SK-N-SH treated with all-trans-retinoic acid at 6 μM for 48 hours (cell line): ENCODE data around the gene PRKG1.
"Not testable (repeated sequence)": the region's sequence is repeated elsewhere in the genome, so short reads cannot be mapped to it uniquely, and the experiment has no call there.

Experiments
- ATAC-seq: fragments of 200-7000 bp; cut with Tn5 transposase; 3 replicates; pipeline ENCODE4 v1.9.1; 2020; ENCODE audit warnings: mild to moderate bottlenecking, moderate library complexity
- ARNTL ChIP-seq: fragments of 450-650 bp; formaldehyde crosslinking; IDR thresholded peaks from 2 replicates; pipeline ENCODE4 v1.5.0; 2020; ENCODE audit warnings: low read depth, mild to moderate bottlenecking, moderate library complexity, borderline replicate concordance
- BACH2 ChIP-seq: fragments of 250-450 bp; sonication (Bioruptor Pico); IDR thresholded peaks from 2 replicates; pipeline ENCODE4 v1.9.0; 2021; ENCODE audit warnings: mild to moderate bottlenecking, borderline replicate concordance
- CSDC2 ChIP-seq: fragments of 250-450 bp; sonication (Bioruptor Pico); IDR thresholded peaks from 2 replicates; pipeline ENCODE4 v1.5.0; 2020; ENCODE audit warnings: mild to moderate bottlenecking, moderate library complexity
- CSRNP3 ChIP-seq: fragments of 250-450 bp; sonication (Bioruptor Pico); IDR thresholded peaks from 2 replicates; pipeline ENCODE4 v1.5.1; 2021; ENCODE audit warnings: mild to moderate bottlenecking, moderate library complexity
- ESRRG ChIP-seq: fragments of 250-450 bp; sonication (Bioruptor Pico); IDR thresholded peaks from 2 replicates; pipeline ENCODE4 v1.6.1; 2021; ENCODE audit warnings: mild to moderate bottlenecking
- ISL1 ChIP-seq: fragments of 250-450 bp; sonication (Bioruptor Pico); IDR thresholded peaks from 2 replicates; pipeline ENCODE4 v2.1.2; 2022; ENCODE audit warnings: mild to moderate bottlenecking, moderate library complexity
- OSR1 ChIP-seq: fragments of 250-450 bp; sonication (Bioruptor Pico); IDR thresholded peaks from 2 replicates; pipeline ENCODE4 v1.8.0; 2022; ENCODE audit warnings: moderate library complexity, mild to moderate bottlenecking, inconsistent platforms
- PATZ1 ChIP-seq: fragments of 250-450 bp; sonication (Bioruptor Pico); IDR thresholded peaks from 2 replicates; pipeline ENCODE4 v1.8.0; 2020; ENCODE audit warnings: mild to moderate bottlenecking, moderate library complexity, borderline replicate concordance
- POU6F1 ChIP-seq: fragments of 250-450 bp; sonication (Bioruptor Pico); IDR thresholded peaks from 2 replicates; pipeline ENCODE4 v1.8.0; 2021; ENCODE audit warnings: low read depth, mild to moderate bottlenecking, moderate library complexity, borderline replicate concordance
- RARB ChIP-seq: fragments of 250-450 bp; sonication (Bioruptor Pico); IDR thresholded peaks from 2 replicates; pipeline ENCODE4 v1.8.0; 2021; ENCODE audit warnings: mild to moderate bottlenecking, moderate library complexity
- SNAI2 ChIP-seq: fragments of 250-450 bp; sonication (Bioruptor Pico); IDR thresholded peaks from 2 replicates; pipeline ENCODE4 v1.5.0; 2020; ENCODE audit warnings: mild to moderate bottlenecking, moderate library complexity
- TCF4 ChIP-seq: fragments of 250-450 bp; sonication (Bioruptor Pico); IDR thresholded peaks from 2 replicates; pipeline ENCODE4 v1.8.0; 2021; ENCODE audit warnings: mild to moderate bottlenecking, moderate library complexity, borderline replicate concordance
- TOX ChIP-seq: fragments of 250-450 bp; sonication (Bioruptor Pico); IDR thresholded peaks from 2 replicates; pipeline ENCODE4 v1.8.0; 2021; ENCODE audit warnings: mild to moderate bottlenecking, moderate library complexity, borderline replicate concordance
- TSHZ2 ChIP-seq: fragments of 250-450 bp; sonication (Bioruptor Pico); IDR thresholded peaks from 2 replicates; pipeline ENCODE4 v1.5.0; 2020; ENCODE audit warnings: mild to moderate bottlenecking, moderate library complexity
- ZC3H10 ChIP-seq: fragments of 250-450 bp; sonication (Bioruptor Pico); IDR thresholded peaks from 2 replicates; pipeline ENCODE4 v1.5.1; 2021; ENCODE audit warnings: mild to moderate bottlenecking, moderate library complexity
- ZFP3 ChIP-seq: fragments of 250-450 bp; sonication (Bioruptor Pico); IDR thresholded peaks from 2 replicates; pipeline ENCODE4 v1.5.0; 2020; ENCODE audit warnings: mild to moderate bottlenecking, moderate library complexity
- ZFP30 ChIP-seq: fragments of 450-650 bp; formaldehyde crosslinking; IDR thresholded peaks from 2 replicates; pipeline ENCODE4 v1.5.0; 2022; ENCODE audit warnings: mild to moderate bottlenecking, moderate library complexity
- ZNF565 ChIP-seq: fragments of 450-650 bp; formaldehyde crosslinking; conservative IDR thresholded peaks from 2 replicates; pipeline ENCODE4 v1.5.0; 2020; ENCODE audit warnings: low read depth, mild to moderate bottlenecking, moderate library complexity
- ZNF70 ChIP-seq: fragments of 450-650 bp; formaldehyde crosslinking; IDR thresholded peaks from 2 replicates; pipeline ENCODE4 v1.5.0; 2020; ENCODE audit warnings: mild to moderate bottlenecking, moderate library complexity
- ZNF8 ChIP-seq: fragments of 450-650 bp; formaldehyde crosslinking; IDR thresholded peaks from 2 replicates; pipeline ENCODE4 v1.5.0; 2020; ENCODE audit warnings: mild to moderate bottlenecking, moderate library complexity

PRKG1 gene

GRCh38 chr10:52194716-52195115 is 1120.4 kb downstream of the PRKG1 start:
- ATAC-seq: no peak
- TF ChIP-seq RARB (CRISPR knock-in tag) (no peak), ZC3H10 (CRISPR knock-in tag) (no peak), ZFP3 (CRISPR knock-in tag) (no peak), ARNTL (no peak), OSR1 (CRISPR knock-in tag) (no peak), TOX (CRISPR knock-in tag) (no peak), ISL1 (CRISPR knock-in tag) (no peak), SNAI2 (no peak), BACH2 (no peak), ZNF70 (no peak), ESRRG (CRISPR knock-in tag) (no peak), ZNF8 (no peak), PATZ1 (CRISPR knock-in tag) (no peak), TCF4 (CRISPR knock-in tag) (no peak)
- TF ChIP-seq, all 23 proteins: peak for 0

- TF ChIP-seq ZNF8 (no peak), CSDC2 (CRISPR knock-in tag) (no peak), POU6F1 (no peak), BACH2 (no peak), PATZ1 (CRISPR knock-in tag) (no peak), OSR1 (CRISPR knock-in tag) (no peak), TOX (CRISPR knock-in tag) (no peak), ZFP30 (no peak), ESRRG (CRISPR knock-in tag) (no peak), SNAI2 (no peak), ZNF565 (CRISPR knock-in tag) (no peak), TSHZ2 (no peak), TCF4 (CRISPR knock-in tag) (no peak)
- ATAC-seq: no peak
Measured at GRCh38 chr10:52197098-52197497, 1122.8 kb downstream of the PRKG1 start.

- ATAC-seq: no peak
- TF ChIP-seq ISL1 (CRISPR knock-in tag) (no peak), CSRNP3 (CRISPR knock-in tag) (no peak), POU6F1 (no peak), TSHZ2 (no peak), TCF4 (CRISPR knock-in tag) (no peak)
- TF ChIP-seq, all 23 proteins: peak for 0
Measured at GRCh38 chr10:52198540-52198939, 1124.3 kb downstream of the PRKG1 start.

GRCh38 chr10:52204906-52205305 is 1130.6 kb downstream of the PRKG1 start:
- ATAC-seq: not testable (repeated sequence)
